ENCODE results near the gene RBM10. TPM values are rescaled to one million over a fixed set of nuclear protein-coding genes. Genes with fewer than 3 reads are reported as not detected.

Gene RBM10
- total and polyA plus RNA-seq, 9 of the 15 experiments (the other 6 are each of a cell fraction or from before 2014, with no cell fraction given) = 1.1 to 61.7 (median 31.5) TPM

- TF ChIP-seq, protein P1, sequence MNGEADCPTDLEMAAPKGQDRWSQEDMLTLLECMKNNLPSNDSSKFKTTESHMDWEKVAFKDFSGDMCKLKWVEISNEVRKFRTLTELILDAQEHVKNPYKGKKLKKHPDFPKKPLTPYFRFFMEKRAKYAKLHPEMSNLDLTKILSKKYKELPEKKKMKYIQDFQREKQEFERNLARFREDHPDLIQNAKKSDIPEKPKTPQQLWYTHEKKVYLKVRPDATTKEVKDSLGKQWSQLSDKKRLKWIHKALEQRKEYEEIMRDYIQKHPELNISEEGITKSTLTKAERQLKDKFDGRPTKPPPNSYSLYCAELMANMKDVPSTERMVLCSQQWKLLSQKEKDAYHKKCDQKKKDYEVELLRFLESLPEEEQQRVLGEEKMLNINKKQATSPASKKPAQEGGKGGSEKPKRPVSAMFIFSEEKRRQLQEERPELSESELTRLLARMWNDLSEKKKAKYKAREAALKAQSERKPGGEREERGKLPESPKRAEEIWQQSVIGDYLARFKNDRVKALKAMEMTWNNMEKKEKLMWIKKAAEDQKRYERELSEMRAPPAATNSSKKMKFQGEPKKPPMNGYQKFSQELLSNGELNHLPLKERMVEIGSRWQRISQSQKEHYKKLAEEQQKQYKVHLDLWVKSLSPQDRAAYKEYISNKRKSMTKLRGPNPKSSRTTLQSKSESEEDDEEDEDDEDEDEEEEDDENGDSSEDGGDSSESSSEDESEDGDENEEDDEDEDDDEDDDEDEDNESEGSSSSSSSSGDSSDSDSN (IDR thresholded peaks at IDR 0.05; ENCODE audit: borderline replicate concordance in 1 of 2, low read depth in 2 of 2, low read length in 2 of 2) = no peak
- TF ChIP-seq AFF1 (IDR thresholded peaks at IDR 0.05; ENCODE audit: low read depth in 1 of 2, partially characterized antibody in 2 of 2) = peak in 1 of 2 experiments; percentile 35
- TF ChIP-seq EHMT2 (IDR thresholded peaks at IDR 0.05) = no peak
- peak; percentile 86 for TF ChIP-seq ASH1L (IDR thresholded peaks at IDR 0.05; ENCODE audit: borderline replicate concordance, low read depth, partially characterized antibody)
- TF ChIP-seq FOS (IDR thresholded peaks at IDR 0.05; ENCODE audit: extremely low read depth, insufficient read length) = no peak
- no peak for TF ChIP-seq GTF2A2 (tag; IDR thresholded peaks at IDR 0.05)
- TF ChIP-seq CCAR2 (IDR thresholded peaks at IDR 0.05; ENCODE audit: low read depth, low read length) = no peak
- TF ChIP-seq NCOA1 (IDR thresholded peaks at IDR 0.05; ENCODE audit: low read depth) = 0 out of 2 replicates have a peak, but pooled peaks have one; percentile 47
- TF ChIP-seq HDAC2 (IDR thresholded peaks at IDR 0.05) = 0 out of 2 replicates have a peak, but pooled peaks have one; percentile 52
- peak in 1 of 3 experiments; percentile 25 for TF ChIP-seq YY1 (IDR thresholded peaks at IDR 0.05; ENCODE audit: borderline replicate concordance in 1 of 3, control insufficient read depth in 1 of 3, extremely low read depth in 1 of 3, insufficient read depth in 3 of 3, insufficient read length in 1 of 3, insufficient replicate concordance in 2 of 3, low read depth in 1 of 3, low read length in 2 of 3)
- no peak for TF ChIP-seq CHD1 (IDR thresholded peaks at IDR 0.05; ENCODE audit: low read length)
- TF ChIP-seq CTBP1 (IDR thresholded peaks at IDR 0.05; ENCODE audit: borderline replicate concordance) = 0 out of 2 replicates have a peak, but pooled peaks have one; percentile 11
- no peak; a peak in 1 of 4 replicates for TF ChIP-seq HDAC1 (IDR thresholded peaks at IDR 0.05)
- TF ChIP-seq HOXB6 (CRISPR knock-in tag; IDR thresholded peaks at IDR 0.05; ENCODE audit: borderline replicate concordance) = no peak
- TF ChIP-seq TARDBP (IDR thresholded peaks at IDR 0.05) = no peak
- peak; percentile 73 for TF ChIP-seq ZFX (CRISPR knock-in tag; IDR thresholded peaks at IDR 0.05)
- no peak for TF ChIP-seq RUNX1 (IDR thresholded peaks at IDR 0.05; ENCODE audit: low read depth)
- TF ChIP-seq RB1 (IDR thresholded peaks at IDR 0.05; ENCODE audit: low read depth) = peak; percentile 60
- no peak for TF ChIP-seq NFRKB (IDR thresholded peaks at IDR 0.05; ENCODE audit: low read depth)
- no peak for TF ChIP-seq SMARCA5 (IDR thresholded peaks at IDR 0.05)
- TF ChIP-seq, protein P2, sequence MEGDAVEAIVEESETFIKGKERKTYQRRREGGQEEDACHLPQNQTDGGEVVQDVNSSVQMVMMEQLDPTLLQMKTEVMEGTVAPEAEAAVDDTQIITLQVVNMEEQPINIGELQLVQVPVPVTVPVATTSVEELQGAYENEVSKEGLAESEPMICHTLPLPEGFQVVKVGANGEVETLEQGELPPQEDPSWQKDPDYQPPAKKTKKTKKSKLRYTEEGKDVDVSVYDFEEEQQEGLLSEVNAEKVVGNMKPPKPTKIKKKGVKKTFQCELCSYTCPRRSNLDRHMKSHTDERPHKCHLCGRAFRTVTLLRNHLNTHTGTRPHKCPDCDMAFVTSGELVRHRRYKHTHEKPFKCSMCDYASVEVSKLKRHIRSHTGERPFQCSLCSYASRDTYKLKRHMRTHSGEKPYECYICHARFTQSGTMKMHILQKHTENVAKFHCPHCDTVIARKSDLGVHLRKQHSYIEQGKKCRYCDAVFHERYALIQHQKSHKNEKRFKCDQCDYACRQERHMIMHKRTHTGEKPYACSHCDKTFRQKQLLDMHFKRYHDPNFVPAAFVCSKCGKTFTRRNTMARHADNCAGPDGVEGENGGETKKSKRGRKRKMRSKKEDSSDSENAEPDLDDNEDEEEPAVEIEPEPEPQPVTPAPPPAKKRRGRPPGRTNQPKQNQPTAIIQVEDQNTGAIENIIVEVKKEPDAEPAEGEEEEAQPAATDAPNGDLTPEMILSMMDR (IDR thresholded peaks at IDR 0.05 in 2 of 3, conservative IDR thresholded peaks at IDR 0.05 in 1 of 3; ENCODE audit: insufficient read depth in 2 of 3, low read depth in 1 of 3, low read length in 3 of 3) = no peak
Observed at GRCh38 chrX:47218280-47218919, 73.4 kb downstream of the RBM10 start, which contains the start of gene CDK16 (continued).
